H1 (cell line): ENCODE results near the gene DCDC1. TPM values are rescaled to one million over a fixed set of nuclear protein-coding genes. Genes with fewer than 3 reads are reported as not detected.
A peak's percentile ranks its signal among the peaks of the same experiment; 100 is the strongest.

ENCODE experiments used
- CTCF ChIA-PET: fragments of 300-600 bp; sonication (Branson Sonifier 250); formaldehyde crosslinking; loops from one replicate; lab custom pipeline; 2021; ENCODE audit not compliant: partially characterized antibody; lab: Charles Lee
- POLR2A ChIA-PET: fragments of 300-600 bp; sonication (Branson Sonifier 250); formaldehyde crosslinking; loops from one replicate; lab custom pipeline; 2021; ENCODE audit warnings: inconsistent platforms; ENCODE audit not compliant: partially characterized antibody; lab: Charles Lee
- DNase-seq, 2 experiments: peaks; one replicate each; pipeline versions ENCODE4 v3.0.0 to v3.0.0-alpha.2; 2010 to 2022; ENCODE audit warnings: low spot score in 2 of 2, low read depth in 1 of 2, mixed read lengths in 1 of 2
- FAIRE-seq: peaks from 2 replicates; lab custom pipeline; 2011; peaks lifted over from hg19 to GRCh38; lab: Jason Lieb, UNC
- H2AFZ ChIP-seq: 2 replicates; pipeline ENCODE4 v1.8.1; 2012; ENCODE audit warnings: low read length, inconsistent platforms
- H2AK5ac ChIP-seq: 2 replicates; pipeline ENCODE4 v1.6.1; 2013; ENCODE audit warnings: low read depth, low read length
- H2BK120ac ChIP-seq: replicated peaks from 2 replicates; pipeline ENCODE3; 2013; ENCODE audit warnings: low read depth, low read length, inconsistent platforms
- H2BK12ac ChIP-seq: 2 replicates; pipeline ENCODE4 v1.6.1; 2013; ENCODE audit warnings: low read depth, low read length
- H2BK15ac ChIP-seq: 2 replicates; pipeline ENCODE4 v1.6.1; 2013; ENCODE audit warnings: low read length
- H2BK20ac ChIP-seq: 2 replicates; pipeline ENCODE4 v1.6.1; 2013; ENCODE audit warnings: low read length
- H2BK5ac ChIP-seq: 2 replicates; pipeline ENCODE4 v1.6.1; 2013; ENCODE audit warnings: low read depth, low read length
- H3K14ac ChIP-seq: 2 replicates; pipeline ENCODE4 v1.6.1; 2013; ENCODE audit warnings: inconsistent platforms; ENCODE audit not compliant: insufficient read length
- H3K18ac ChIP-seq: 2 replicates; pipeline ENCODE4 v1.6.1; 2013; ENCODE audit warnings: low read length; ENCODE audit errors: extremely low read depth
- H3K23ac ChIP-seq: 2 replicates; pipeline ENCODE4 v1.6.1; 2013; ENCODE audit warnings: inconsistent platforms; ENCODE audit not compliant: insufficient read length
- H3K23me2 ChIP-seq: 2 replicates; pipeline ENCODE4 v1.6.1; 2013; ENCODE audit warnings: low read depth, low read length
- H3K27ac ChIP-seq: 2 replicates; pipeline ENCODE4 v1.6.1; 2011; ENCODE audit warnings: low read depth, low read length, inconsistent platforms
- H3K27me3 ChIP-seq, 4 experiments: replicated peaks in 1 of 4; 1 replicate in 1 of 4; 2 replicates in 3 of 4; pipeline versions ENCODE4 v1.6.1 to v1.8.1; 2011 to 2013; ENCODE audit warnings: low read length in 3 of 4, mild to moderate bottlenecking in 3 of 4, inconsistent platforms in 2 of 4, mixed read lengths in 2 of 4, moderate library complexity in 1 of 4; ENCODE audit not compliant: control insufficient read depth in 3 of 4, insufficient read depth in 3 of 4; ENCODE audit errors: extremely low read depth in 1 of 4
- H3K36me3 ChIP-seq, 4 experiments: 2 replicates each; pipeline versions ENCODE4 v1.6.1 to v1.8.1; 2011 to 2013; ENCODE audit warnings: mild to moderate bottlenecking in 4 of 4, low read length in 3 of 4, moderate library complexity in 2 of 4, control low read depth in 1 of 4, inconsistent platforms in 1 of 4; ENCODE audit not compliant: insufficient read depth in 4 of 4, control insufficient read depth in 2 of 4
- H3K4ac ChIP-seq: replicated peaks from 2 replicates; pipeline ENCODE3; 2013; ENCODE audit warnings: low read length, low read depth, mixed read lengths, inconsistent platforms; ENCODE audit not compliant: insufficient read length
- H3K4me1 ChIP-seq, 4 experiments: replicated peaks in 1 of 4; 1 replicate in 1 of 4; 2 replicates in 3 of 4; pipeline versions ENCODE4 v1.6.1 to v1.8.1; 2011 to 2013; ENCODE audit warnings: low read length in 3 of 4, inconsistent platforms in 2 of 4, mixed read lengths in 1 of 4; ENCODE audit not compliant: insufficient read depth in 4 of 4, control insufficient read depth in 3 of 4
- H3K4me2 ChIP-seq, 2 experiments: 2 replicates each; pipeline versions ENCODE4 v1.6.1 to v1.8.1; 2011 to 2013; ENCODE audit warnings: low read depth in 2 of 2, low read length in 2 of 2, control low read depth in 1 of 2, inconsistent platforms in 1 of 2, mild to moderate bottlenecking in 1 of 2; ENCODE audit not compliant: insufficient read depth in 1 of 2
- H3K4me3 ChIP-seq, 4 experiments: fragments of 200-600, 300-600 bp in 1 of 4; sonication (generic), shearing (Covaris generic), sonication (Bioruptor Twin) in 1 of 4; 2 replicates each; pipeline versions ENCODE4 v1.5.1 to v1.8.1; 2011 to 2016; ENCODE audit warnings: low read length in 4 of 4, low read depth in 3 of 4, control low read depth in 2 of 4, inconsistent platforms in 2 of 4, mild to moderate bottlenecking in 2 of 4, mixed read lengths in 1 of 4, moderate library complexity in 1 of 4; ENCODE audit not compliant: insufficient read depth in 2 of 4; ENCODE audit errors: extremely low read depth in 1 of 4
- H3K56ac ChIP-seq: replicated peaks from 2 replicates; pipeline ENCODE3; 2013; ENCODE audit warnings: low read depth, mild to moderate bottlenecking, mixed read lengths, low read length, inconsistent platforms; ENCODE audit not compliant: insufficient read length
- H3K79me1 ChIP-seq: 2 replicates; pipeline ENCODE4 v1.6.1; 2013; ENCODE audit warnings: low read depth, low read length, control low read depth
- H3K79me2 ChIP-seq, 2 experiments: 2 replicates each; pipeline versions ENCODE4 v1.6.1 to v1.8.1; 2012 to 2013; ENCODE audit warnings: low read length in 2 of 2, mild to moderate bottlenecking in 2 of 2, inconsistent platforms in 1 of 2; ENCODE audit not compliant: insufficient read depth in 2 of 2, control insufficient read depth in 1 of 2
- H3K9ac ChIP-seq, 4 experiments: replicated peaks in 1 of 4; 1 replicate in 1 of 4; 2 replicates in 3 of 4; pipeline versions ENCODE4 v1.6.1 to v1.8.1; 2011 to 2013; ENCODE audit warnings: low read depth in 3 of 4, low read length in 3 of 4, control low read depth in 2 of 4, mild to moderate bottlenecking in 2 of 4, moderate library complexity in 2 of 4, inconsistent platforms in 1 of 4; ENCODE audit errors: extremely low read depth in 1 of 4
- H3K9me3 ChIP-seq, 2 experiments: 2 replicates each; pipeline versions ENCODE4 v1.6.1 to v1.8.1; 2012 to 2013; ENCODE audit warnings: mild to moderate bottlenecking in 2 of 2, moderate library complexity in 2 of 2, control low read depth in 1 of 2, inconsistent platforms in 1 of 2, low read depth in 1 of 2, low read length in 1 of 2, mixed read lengths in 1 of 2; ENCODE audit not compliant: insufficient read depth in 2 of 2
- H4K20me1 ChIP-seq, 2 experiments: replicated peaks in 1 of 2; 2 replicates each; pipeline versions ENCODE3 to v1.8.1; 2011 to 2013; ENCODE audit warnings: inconsistent platforms in 2 of 2, low read length in 2 of 2, mild to moderate bottlenecking in 1 of 2; ENCODE audit not compliant: insufficient read depth in 2 of 2, control insufficient read depth in 1 of 2
- H4K5ac ChIP-seq: 2 replicates; pipeline ENCODE4 v1.6.1; 2013; ENCODE audit warnings: low read length, low read depth, mixed read lengths, inconsistent platforms; ENCODE audit not compliant: insufficient read length
- H4K8ac ChIP-seq: 2 replicates; pipeline ENCODE4 v1.8.0; 2013; ENCODE audit warnings: mild to moderate bottlenecking, moderate library complexity, low read length, inconsistent platforms; ENCODE audit not compliant: insufficient read depth; ENCODE audit errors: extremely low read depth
- H4K91ac ChIP-seq: replicated peaks from 2 replicates; pipeline ENCODE3; 2013; ENCODE audit warnings: low read length, mixed read lengths, inconsistent platforms; ENCODE audit not compliant: insufficient read length
- RFX5 ChIP-seq: IDR thresholded peaks from 2 replicates; pipeline ENCODE4 v1.6.1; 2011; ENCODE audit warnings: low read depth, low read length, improper control_type of control experiment, borderline replicate concordance
- WGBS, 2 experiments: shearing (Covaris generic) in 1 of 2; methylation state at CpG; one replicate each; pipeline versions ENCODE4 v1.1.6 to v1.1.7; 2013 to 2015; ENCODE audit warnings: low lambda C conversion rate in 2 of 2, mixed read lengths in 2 of 2, inconsistent platforms in 1 of 2, low coverage in 1 of 2, missing lambda C conversion rate in 1 of 2; ENCODE audit not compliant: insufficient replicate concordance in 2 of 2, insufficient coverage in 1 of 2, insufficient read length in 1 of 2; ENCODE audit errors: extremely low coverage in 1 of 2, missing lambda C conversion rate in 1 of 2; 5-methylcytosine and 5-hydroxymethylcytosine counted together
- polyA plus RNA-seq, 7 experiments: library from polyadenylated mRNA; depleted of rRNA in 3 of 7; stranded (reverse) in 5 of 7; unstranded in 2 of 7; fragments of >200 nt in 5 of 7; fragments of 200-250 nt in 2 of 7; gene quantifications; 1 replicate in 5 of 7; 2 replicates in 1 of 7; 4 replicates in 1 of 7; pipeline versions ENCODE4 v1.2.1 to v1.2.3, GENCODE V29; 2011 to 2013; ENCODE audit warnings: missing spikeins in 2 of 7, mixed read lengths in 2 of 7
- total RNA-seq: library from RNA; stranded (reverse); fragmentation: NEBNext Ultra II Directional; extraction: Animal tissue kit (Norgen Biotek cat#: 25700); gene quantifications from 2 replicates; pipeline ENCODE4 v1.2.1, GENCODE V29; 2021

Gene DCDC1
- total and polyA plus RNA-seq, 2 of the 8 experiments (the other 6 are each of a cell fraction or from before 2014, with no cell fraction given): 0.15 to 0.56 TPM

DNA sequence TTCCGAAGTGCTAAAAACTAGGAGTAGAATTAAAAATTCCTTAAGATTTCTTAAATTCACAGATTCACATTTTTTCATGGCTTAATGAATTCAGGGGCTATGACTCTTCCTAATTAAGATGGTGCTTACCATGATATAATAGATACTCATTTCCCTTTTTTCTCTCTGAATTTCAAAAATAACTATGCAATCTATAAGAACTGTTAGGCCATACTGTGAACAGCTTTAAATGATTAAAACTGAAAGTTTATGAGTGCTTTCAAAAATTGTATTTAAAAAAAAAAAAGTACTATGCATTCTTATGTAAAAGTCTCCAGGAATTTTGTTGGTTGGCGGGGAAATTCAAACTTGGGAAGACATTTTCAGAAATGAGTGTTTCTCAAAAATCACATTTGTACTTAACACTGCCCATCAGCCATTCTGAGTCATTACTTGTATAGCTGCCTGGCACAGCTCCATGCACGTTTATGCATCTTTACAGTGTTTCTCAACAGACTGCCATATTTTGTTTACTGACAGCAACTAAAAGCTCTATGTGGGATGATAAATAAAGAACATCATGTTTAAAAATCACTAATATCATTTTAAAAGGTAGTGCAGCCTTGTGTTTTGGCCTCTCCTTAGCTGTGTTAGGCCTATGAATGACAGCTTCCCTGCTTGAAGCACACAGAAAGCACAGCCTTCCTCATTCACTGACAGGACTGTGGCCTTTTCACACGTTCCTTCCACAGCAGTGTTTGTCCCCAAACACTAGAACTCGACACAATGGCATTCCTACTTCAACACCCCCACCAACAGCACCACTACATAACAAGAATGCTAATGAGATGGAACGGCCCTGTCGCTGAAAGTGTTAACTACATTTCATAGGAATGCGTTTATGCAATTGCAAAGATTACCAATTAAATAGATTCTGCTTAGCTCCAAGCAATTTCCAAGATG, 131.4 kb downstream of the DCDC1 start:
- CTCF ChIA-PET: interaction anchor here (0.6 to 4.1 kb wide), 12 partner anchors 9 to 938 kb away, joined by 3 to 35 read pairs (median 6); no protein-coding TSS in a partner anchor
- Histone ChIP-seq H3K4me3 (peak overlapping the region in 2 of 4 experiments; percentile 11 to 33; a peak in 2 of 8 replicates), H3K56ac (no peak overlapping the region), H3K79me2 (no peaks in the 10 kb centered on the region), H3K23me2 (no peaks in the 10 kb centered on the region), H3K27me3 (no peaks in the 10 kb centered on the region), H2BK120ac (peak overlapping the region; percentile 60), H2BK15ac (no peak overlapping the region), H3K9ac (no peak overlapping the region), H3K23ac (no peak overlapping the region), H3K4ac (no peak overlapping the region), H4K91ac (no peak overlapping the region), H4K20me1 (no peaks in the 10 kb centered on the region), H2BK5ac (peak overlapping the region; percentile 10; the same call in 1 of the 2 replicates), H3K4me1 (peaks cover 0 to 13% (median 6%) of the 10 kb centered on the region in 4 experiments; a peak in 3 of 7 replicates), H3K9me3 (no peaks in the 10 kb centered on the region), H3K79me1 (no peaks in the 10 kb centered on the region), H3K4me2 (peak overlapping the region; percentile 51 to 55), H3K18ac (0 out of 2 replicates have a peak overlapping the region, but pooled peaks have one; percentile 41), H3K36me3 (no peaks in the 10 kb centered on the region), H4K8ac (no peak overlapping the region), H2BK20ac (no peak overlapping the region), H2AFZ (no peak overlapping the region), H2BK12ac (peak overlapping the region; percentile 21; the same call in 1 of the 2 replicates), H3K27ac (peak overlapping the region; percentile 51; the same call in 1 of the 2 replicates), H4K5ac (peak overlapping the region; percentile 77), H3K14ac (no peak overlapping the region), H2AK5ac (no peak overlapping the region; the same call in 1 of the 2 replicates)
- DNase-seq (peak in 1 of 2 experiments; percentile 7), FAIRE-seq (peak; percentile 96)
- WGBS, 2 experiments: 16% methylated on average over 8 of the region's 8 CpGs; no CpG with 5 or more reads in 1 of the 2 experiments
- POLR2A ChIA-PET: no interaction called here
- no peak for TF ChIP-seq RFX5
